Activated T-helper 9 cell treated with anti-CD3 and anti-CD28 coated beads, Interleukin-2, amount 50 U/mL, for 16 hours (primary cell): ENCODE results near the gene LYSMD1.

Experiments used
- DNase-seq: peaks from one replicate; pipeline ENCODE4 v3.0.0-alpha.2; 2020; ENCODE audit warnings: low read depth

Gene LYSMD1

DNA sequence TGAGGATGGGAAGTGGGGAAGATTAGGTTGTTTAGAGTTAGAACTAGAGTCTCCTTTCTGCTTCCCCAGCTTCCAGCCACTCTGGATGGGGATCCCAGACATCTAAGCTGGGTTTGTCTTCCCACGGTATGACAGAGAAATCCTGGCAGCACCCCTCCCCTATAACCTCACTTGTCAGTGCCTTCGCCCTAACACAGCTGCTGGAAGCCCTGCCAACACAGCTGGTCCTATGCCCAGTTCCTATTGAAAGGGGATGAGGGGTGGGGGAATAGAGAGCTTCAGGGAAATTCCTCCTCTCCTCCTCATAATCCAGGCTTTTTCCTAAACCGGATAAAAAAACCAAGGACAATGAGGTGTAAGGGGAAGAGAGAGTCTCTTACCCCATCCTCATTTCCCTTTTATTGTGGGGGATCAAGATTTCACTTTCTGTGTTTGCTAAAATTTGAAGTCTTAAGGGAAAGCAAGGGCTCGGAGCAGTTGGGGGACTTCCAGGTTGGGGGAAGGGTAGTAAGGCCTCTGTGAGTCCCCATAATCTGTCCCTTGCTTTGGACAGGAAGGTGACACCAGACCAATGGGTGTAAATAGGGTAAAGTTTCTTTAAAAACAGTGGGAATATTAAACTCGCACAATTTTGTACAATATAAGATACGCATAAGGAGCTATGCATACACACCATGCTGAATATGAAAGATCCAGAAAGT lies 9.5 kb upstream of the LYSMD1 start:
- no peak for DNase-seq

DNA sequence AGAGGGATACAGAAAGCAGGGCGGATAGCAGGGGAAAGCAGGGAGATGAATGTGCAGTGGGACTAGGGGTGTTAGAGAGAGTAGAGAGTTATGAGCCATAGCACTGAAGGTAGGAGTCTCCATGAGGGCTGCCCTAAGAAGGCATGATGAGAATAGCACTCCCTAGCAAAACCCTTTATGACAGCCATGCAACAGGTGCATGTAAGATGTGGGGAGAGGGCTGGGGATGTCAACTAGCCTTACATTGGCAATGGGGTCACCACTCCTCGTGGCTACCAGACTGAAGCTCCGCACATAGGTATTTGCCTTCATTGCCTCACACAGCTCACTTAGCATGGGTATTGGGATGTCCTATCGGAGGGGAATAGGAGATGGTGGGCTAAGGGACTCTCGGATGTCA lies 5.5 kb upstream of the LYSMD1 start:
- no peak for DNase-seq

DNA sequence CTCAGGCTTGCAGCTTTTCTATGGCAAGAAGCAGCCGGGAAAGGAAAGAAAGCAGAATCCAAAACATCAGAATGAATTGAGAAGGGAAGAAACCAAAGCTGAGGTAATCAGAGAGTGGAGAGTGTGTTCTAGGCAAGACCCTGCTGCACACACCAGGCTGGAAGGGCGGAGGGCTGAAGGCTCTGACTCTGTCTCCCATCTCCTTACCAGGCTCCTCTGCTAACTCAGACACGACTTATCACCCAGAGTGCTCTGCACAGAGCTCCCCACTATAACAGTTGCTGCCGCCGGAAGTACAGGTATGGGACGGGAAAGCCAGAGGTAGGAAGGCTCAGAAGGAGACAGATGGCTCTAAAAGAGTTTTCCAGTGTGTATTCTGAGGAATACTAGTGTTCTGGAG lies 1.4 kb upstream of the LYSMD1 start:
- DNase-seq, result no peak

DNA sequence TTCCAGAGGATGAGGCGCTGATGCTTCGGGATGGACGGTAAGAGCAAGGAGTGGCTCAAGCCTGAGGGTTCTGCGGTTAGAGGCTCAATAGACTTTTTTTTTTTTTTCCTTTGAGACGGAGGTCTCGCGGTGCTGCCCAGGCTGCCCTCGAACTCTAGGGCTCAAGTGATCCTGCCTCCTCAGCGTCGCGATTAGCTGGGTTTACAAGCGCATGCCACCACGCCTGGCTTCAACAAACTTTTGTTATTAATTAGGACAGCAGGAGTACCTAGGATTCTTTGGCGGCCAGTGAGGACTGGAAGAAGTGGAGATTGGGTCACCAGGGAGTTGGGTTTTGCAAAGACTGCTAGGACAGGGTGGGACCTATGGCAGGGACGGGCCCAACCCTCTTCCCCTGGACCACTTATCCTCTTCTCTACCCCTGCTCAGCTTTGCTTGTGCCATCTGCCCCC lies 829 bp upstream of the LYSMD1 start:
- no peak for DNase-seq

DNA sequence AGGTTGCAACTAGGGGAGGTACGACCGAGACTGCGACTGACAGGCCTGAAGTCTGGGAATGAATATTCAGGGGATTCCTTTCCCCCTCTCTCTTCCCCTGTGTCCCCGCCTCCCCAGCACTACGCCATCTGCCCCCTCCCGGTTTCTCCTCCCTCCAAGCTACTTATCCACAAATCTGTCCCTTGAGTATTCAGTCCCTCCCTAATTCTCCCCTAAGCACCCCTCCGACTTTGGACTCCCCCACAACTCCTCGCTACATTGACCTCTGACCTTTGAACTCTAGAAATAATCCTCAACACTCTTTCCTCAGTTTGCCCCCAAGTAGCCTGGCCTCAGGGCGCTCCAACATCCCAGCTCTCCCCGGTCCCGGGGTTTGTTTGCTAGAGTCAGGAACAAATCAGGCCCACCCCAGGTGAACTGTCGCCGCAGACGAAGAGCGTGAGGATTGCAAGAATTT lies 393 bp downstream of the LYSMD1 start:
- no peak for DNase-seq

DNA sequence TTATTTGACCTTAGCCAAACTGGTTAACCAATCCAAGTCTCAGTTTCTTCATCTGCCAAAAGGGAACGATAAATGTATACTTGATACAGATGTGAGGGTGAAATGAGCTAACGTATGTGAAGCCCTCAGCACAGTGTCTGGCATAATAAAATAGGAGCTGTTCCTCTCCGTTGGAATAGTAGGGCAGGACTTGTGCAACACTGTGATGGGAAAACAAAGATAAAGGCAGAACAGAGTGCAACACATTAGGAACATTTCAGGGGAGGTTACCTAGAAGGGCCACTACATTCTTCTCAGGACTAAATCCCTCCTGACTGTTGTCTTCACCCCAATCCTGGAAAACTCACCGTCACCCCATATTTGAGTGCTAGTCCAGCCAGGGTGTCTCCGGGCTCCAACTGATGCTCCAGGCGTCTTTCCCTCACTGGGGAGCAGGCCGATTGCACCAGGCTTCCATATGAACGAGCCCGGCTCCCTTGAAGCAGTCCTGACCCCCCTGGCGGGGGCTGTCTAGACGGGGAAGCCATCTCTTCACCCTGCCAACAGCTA lies 896 bp downstream of the LYSMD1 start:
- DNase-seq, result no peak

DNA sequence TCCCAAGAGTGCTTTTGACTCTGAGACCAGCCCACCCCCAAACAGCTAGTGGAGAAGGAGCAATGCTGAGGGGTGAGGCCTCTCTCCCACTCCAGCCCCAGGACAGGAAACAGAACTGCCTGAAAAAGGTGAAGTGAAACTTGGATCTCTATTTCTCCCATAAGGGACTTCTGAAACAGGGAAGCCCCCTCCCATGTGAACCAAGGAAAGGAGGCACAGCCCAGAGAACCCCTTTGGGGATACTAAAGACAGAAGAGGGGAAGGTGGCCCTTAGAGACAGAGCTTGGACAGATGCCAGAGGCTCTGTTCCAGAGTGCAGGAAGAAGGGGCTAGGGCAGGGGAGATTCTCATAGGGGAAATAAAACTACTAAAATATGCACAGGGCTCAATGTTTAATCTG lies 6.3 kb downstream of the LYSMD1 start:
- DNase-seq, result no peak

DNA sequence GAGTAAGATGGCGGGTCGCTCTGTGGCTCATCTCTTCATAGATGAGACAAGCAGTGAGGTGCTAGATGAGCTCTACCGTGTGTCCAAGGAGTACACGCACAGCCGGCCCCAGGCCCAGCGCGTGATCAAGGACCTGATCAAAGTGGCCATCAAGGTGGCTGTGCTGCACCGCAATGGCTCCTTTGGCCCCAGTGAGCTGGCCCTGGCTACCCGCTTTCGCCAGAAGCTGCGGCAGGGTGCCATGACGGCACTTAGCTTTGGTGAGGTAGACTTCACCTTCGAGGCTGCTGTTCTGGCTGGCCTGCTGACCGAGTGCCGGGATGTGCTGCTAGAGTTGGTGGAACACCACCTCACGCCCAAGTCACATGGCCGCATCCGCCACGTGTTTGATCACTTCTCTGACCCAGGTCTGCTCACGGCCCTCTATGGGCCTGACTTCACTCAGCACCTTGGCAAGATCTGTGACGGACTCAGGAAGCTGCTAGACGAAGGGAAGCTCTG lies 6.9 kb downstream of the LYSMD1 start:
- no peak for DNase-seq

DNA sequence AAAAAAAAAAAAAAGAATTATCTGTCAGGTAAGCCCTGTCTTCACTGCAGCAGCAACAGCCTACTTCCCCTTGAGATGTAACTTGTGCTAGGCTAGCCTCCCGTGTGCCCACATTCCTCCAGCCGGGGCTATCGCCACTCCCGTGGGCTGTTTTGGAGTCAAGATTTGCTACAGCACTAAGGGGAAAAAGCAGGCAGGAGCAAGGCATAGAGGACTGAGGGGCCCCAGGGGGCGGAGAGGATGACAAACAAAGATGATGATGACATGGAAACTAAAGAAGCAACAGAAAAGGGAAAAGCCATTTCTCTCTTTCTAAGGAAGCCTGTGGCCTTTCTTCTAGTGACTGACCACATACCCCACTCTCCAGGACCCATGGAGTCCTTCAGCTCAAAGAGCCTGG lies 7.4 kb downstream of the LYSMD1 start:
- DNase-seq, result no peak

DNA sequence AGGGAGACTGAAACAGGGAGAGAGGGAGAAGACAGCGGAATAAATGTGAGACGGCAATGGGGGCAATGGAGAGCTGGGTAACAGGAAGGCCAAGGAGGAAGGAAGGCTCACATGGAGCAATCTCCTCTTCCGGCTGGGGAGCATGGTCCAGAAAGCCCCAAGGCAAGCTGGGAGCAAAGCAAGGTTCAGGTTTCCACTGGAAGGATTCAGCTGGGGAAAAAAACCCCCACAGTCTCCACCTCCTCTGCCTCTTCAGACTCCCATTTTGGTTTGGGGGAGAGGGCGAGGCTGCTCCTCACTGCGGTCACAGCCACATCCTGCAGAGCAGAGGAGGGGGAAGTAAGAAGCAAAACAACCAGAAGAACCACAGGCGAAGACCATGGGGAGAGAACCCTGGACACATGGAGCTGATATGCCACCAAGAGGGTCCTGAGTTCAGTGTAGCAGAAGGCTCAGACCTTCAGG lies 8.6 kb downstream of the LYSMD1 start:
- peak; percentile 31 for DNase-seq

DNA sequence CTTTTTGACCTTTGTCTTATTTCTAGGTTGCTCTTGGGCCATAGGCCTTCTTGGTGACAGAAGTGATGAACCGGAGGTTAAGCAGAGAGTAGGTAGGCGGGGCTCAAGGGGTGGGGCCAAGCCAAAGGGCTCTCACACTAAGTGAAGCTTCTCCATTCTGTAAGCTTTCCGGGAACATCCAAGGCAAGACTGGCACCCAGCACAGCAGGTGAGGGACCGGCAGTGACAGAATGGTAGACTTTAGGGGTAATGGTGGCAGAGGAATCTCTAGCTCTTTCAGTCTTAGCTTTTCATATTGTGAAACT lies 9.2 kb downstream of the LYSMD1 start, which contains the start of gene TNFAIP8L2:
TNFAIP8L2 (plus strand) TSS at position 135 of the 305 bp plus-strand sequence. CDS start 2,049 bp downstream, outside the sequence.
- DNase-seq, result peak; percentile 57

DNA sequence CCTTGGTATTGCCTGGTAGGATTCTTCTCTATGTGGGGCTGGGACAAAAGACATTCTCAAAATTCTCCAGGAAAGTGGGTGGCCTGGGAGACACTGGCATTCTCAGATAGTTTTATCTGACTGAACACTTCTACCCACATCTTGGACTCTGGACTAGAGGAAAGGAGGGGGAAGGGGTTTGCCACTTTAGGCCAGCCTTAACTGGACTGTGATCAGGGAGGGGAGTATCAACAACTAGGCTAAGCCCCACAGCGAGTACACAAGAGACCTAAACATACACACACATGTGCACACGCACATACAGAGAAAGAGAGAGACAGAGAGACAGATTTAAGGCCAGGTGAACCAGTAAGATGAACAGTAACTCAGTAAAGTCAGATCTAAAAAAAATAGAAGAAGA lies 18.0 kb downstream of the LYSMD1 start:
- no peak for DNase-seq

DNA sequence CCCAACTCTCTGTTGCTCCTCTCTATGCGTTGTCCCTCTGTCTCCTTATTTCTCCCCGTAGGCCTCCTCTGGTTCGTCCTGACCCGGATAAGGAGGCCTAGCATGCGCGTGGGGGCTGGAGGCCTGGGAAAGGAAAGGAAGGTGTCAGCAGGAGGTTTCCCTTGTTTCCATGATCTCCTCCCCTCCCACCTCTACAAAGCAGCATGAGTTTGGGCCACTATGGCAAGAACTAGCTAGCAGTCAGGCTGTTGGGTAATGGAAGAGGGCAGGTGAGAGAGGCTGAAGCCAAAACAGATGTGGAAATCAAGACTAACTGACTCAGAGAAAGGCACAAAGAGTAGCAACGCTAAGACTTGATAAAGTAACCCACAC lies 18.6 kb downstream of the LYSMD1 start:
- no peak for DNase-seq

DNA sequence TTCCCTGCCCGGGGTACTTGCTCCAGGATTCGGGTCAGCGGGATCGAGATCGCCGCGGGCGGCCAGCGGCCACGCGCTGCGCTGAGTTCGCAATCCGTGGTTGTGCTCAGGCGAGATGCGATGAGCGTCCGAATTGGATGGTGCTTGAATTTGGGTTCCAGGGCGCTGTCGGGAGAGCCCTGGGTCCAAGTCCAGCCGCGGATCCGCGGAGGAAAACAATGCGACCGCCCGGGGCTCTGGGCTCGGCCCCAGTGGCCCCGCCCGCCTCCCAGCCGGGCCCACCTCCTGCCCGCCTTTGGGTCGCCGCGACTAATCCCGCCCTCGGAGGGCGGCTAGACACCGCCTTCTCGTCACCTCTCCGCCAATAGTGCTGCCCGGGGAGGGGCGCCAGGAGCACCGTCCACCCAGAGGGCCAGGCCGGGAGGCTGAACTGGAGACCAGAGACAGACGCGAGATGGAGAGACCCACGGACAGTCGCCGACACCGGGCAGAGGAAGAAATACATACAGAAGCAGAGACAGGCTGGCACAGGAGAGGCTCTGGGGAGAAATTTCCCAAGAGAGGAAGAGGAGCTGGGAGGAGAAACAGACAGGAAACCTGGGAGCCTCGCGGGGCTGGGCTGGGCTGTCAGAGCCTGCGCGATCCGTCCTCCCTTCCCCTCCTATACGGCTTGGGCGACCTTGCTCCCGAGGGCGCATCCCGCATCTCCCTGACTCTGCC lies 19.1 kb downstream of the LYSMD1 start, which contains the start of gene SEMA6C:
SEMA6C (minus strand) TSS at position 220 of the 720 bp plus-strand sequence. CDS start 4,010 bp downstream, outside the sequence.
- peak; percentile 83 for DNase-seq

DNA sequence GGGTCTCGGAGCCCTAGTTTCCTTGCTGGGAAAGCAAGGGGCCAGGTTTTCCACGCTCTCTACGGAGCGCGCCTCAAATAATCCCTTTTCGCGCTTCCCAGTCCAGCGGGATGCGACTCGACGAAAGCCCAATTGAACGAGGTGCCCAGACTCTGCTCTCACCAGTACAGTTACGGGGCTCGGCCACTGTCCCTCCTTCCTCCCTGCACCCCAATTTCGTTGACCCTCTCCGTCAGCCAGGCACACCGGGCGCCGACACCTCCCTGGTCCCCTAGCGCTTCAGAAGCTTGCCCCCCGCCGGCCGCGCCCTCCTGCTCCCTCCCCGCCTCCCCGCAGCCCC lies 19.7 kb downstream of the LYSMD1 start:
- DNase-seq, result no peak

DNA sequence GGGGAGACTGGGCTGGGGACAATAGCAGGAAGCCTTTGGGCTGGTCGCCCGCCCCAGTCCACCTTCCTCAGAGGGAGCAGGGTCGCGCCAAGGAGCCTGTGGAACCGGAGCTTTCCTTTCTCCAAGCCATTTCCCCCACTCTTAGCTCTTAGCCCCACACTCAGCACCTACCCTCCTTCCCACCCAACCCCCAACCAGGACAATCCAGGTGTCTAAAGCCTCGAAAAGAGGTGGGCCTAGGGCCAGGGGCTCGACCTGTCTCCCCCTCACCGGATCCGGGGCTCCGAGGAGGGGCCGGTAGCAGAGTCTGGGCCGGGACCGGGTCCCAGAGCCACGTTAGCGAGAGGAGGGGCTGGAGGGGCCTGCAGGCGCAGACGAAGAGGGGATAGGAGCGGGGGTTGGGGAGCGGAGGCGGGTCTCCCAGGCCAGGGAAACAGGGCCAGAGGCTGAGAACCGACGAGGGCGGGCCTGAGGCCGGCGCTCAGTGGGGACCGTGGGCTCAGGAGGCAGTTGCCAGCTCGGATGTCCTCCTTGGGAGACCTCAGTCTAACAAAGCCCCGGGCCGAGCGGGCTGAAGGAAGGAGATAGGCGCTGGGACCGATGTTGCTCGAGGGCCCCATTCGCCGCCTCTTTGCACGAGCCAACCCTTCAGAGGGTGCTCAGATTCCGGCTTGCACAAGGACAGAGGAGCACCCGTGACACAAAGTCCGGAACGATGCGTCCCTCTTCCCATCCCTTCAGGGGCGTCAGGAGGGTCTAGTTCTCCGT lies 20.2 kb downstream of the LYSMD1 start:
- no peak for DNase-seq

DNA sequence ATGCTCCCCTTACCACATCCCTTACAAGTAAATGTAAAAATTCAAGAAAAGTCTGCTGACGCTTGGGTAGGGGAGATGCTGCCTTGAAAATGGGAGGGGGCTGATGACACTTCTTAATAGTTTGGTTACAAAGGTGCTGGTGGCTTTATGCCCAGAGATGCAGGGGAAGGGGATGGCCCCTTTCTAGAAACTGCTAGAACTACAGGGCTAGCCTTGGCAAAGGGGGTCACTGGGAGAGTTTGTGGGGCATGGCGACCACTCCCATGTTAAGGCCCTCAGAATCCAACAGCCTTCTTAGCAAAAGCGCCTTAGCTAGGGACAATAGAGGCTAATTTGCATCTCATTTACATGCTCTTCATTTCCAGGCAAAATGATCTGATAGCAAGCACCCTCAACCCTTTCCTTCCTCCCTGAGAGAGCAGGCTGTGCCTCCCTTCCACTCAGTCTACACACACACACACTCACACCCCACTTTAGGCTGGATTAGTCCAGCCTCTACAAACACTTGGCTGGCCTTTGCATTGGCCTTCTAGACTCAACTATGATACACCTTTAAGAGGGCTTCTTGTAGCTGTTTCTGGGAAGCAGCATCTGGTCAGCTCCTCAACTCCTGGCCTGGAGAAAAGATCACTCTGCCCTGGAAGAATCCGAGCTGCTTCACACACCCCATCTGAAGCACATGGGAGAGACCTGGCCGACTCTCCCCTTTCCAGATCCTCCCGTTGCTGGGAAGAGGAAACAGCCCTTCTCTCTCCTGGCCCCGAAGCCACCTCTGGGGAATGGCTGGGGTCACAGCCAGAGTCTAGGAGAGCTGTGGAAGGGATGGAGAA lies 21.0 kb downstream of the LYSMD1 start:
- no peak for DNase-seq

DNA sequence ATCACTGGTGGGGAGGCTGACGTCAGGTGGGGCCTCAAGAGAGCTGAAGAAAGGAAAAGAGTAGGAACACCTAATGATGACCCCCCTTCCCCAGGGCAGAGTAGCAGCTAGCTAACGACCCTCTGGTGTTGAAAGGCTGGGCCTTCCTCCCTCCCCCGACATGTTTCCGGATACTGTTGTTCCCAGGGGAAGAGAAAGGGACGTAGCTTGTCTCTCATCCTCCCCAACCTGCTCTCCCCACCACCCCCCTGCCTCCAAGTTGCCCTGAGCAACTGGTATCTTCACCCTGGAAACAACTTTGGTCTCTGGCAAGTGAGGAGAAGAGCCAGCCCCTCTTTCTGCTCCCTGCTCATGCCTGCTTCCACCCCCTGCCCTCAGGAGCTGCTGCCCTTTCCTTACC lies 21.7 kb downstream of the LYSMD1 start:
- DNase-seq, result no peak

DNA sequence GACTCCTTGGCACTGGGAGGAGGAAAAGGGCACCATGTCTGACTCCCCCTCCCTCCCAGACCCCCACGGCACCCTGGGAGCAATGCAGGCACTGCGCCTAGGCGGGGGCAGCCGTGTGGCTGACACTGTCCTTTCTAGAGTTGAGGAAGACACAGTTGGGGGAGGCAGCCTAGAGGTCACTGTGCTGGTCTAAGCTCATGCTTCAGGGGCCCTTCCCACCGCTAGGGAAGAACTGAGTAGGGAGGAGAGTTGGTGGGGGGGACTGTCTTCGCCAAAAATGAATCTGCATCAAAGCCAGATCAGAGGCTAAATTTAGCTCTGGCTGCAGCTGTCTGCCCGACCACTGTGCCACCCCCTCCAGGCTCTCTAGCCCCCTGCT lies 22.7 kb downstream of the LYSMD1 start:
- DNase-seq, result no peak

DNA sequence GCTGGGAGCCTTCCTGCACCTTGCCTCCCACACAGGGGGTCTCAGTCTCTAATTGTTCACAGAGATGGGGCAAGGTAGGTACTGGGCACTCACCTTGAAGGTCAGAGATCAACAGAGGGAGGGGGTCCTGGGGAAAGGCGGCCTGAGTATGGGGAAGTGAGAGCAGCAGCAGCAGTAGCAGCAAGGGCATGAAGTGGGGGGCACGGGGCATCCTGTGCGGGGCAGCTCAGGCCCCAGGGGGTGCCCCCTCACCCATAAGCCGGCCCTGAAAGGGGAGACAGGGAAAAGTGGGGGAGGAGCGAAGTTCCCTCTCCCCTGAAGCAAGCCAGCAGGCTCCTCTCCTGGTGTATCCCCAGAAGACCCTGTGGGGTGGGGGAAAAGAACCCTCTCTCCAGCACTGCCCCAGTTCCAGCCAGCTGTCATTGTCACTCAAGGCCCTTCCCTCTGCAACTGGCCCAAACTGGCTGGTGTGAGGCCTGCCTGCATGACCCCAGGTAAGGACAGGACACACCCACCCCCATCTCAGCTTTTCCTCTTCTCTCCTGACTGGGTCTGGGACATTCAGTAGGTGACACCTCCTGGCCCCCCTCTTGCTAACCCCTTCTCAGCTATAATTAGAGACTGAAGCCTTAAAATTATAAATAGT lies 23.2 kb downstream of the LYSMD1 start:
- DNase-seq, result no peak

DNA sequence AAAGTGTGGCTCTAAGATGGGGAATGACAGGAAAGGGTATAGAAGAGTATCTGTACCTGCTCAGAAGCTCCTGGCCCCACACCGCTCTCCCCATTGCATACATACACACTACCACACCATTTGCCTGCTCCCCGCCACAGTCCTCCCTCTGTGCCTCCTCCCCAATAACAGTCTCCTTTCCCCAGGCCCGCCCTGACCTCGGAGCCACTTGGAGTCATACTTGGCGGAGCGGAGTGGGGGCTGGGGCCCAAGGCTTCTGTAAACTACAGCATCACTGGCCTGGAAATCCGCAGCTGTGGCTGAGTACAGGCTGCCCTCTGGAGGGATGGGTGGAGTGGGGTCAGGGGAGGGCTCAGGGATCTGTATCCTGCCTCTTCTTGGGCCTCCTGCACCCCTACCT lies 27.9 kb downstream of the LYSMD1 start:
- no peak for DNase-seq
